ENCODE measurements around the gene STRA6.
"Not testable (repeated sequence)": the region's sequence is repeated elsewhere in the genome, so short reads cannot be mapped to it uniquely, and the experiment has no call there.

Gene STRA6

DNA sequence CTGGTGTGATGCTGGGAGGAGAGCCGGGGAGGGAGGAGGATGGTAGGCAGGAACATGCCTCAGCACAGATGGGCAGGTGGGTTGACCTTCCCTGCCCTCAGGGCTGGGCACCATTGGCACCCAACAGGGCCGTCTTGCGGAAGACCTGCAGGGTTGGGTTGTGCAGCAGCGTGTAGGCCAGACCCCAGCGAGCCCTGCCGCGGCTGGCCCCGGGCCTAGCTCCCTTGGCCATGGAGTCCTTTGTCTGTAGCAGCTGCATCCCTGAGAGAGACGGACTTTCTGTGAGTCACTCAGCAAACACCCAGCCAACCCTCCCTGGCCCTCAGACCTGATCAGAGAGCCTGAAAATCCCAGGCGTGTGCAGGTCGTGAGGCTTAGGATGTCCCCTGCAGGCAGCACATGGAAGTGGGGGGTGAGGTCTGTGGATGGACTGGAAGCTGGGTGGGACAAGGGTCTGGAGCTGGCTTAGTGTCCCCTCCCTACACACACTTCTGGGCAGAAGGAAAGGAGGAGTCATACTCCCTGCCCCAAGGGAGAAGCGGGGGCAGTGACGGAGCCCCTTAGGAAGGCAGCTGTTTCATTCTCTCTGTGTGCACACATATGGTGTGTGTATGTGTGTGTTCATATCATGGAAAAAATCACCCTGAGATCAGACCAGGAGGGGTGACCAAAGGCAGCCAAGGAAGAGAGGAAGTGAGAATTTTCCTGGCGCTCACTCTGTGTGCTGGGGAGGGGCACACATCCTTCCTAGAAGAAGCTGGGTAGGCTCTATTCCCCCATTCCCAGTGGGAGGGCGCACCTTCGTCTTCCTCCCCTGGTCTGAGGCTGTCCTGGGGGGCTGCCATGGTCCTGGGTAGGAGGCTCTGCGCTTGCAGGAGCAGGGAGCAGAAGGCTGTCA lies 22.4 kb downstream of the STRA6 start:
- DNase-seq (ENCODE audit: low read depth in 2 of 2): no peak

DNA sequence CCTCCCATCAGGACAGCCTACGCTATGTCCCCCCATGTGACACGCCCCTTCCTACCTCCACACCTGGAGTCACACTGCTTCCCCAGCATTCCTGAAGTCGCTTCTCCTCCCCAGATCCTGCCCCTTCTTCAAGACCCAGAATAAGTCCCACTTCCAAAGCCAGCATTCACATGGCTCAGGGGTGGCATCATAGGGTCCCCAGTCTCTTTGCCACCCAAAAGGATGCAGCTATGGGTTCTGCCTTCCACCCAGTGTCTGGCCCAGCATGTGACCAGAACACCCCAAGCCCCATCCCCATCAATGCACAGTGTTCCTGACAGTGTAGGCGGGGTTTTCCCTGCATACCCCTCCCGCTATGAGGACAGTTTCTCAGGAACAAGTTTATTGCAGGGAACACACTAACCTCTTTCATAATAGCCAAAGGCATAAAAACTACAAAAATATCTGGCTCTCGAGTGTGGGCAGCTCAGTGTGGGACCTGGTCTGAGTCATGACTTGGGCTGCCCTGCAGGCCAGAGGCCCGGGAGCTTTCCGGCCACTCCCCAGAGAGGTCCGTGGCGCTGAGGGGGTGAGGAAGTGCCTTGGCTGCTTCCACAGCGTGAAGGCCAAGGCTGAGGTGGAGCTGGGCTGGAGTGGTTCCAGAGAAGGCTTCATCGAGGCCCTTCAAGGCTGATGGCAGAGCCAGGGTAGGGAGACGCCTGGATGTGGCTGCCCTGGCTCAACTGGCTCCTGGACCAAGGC lies 23.3 kb downstream of the STRA6 start:
- DNase-seq (ENCODE audit: low read depth in 2 of 2): no peak

DNA sequence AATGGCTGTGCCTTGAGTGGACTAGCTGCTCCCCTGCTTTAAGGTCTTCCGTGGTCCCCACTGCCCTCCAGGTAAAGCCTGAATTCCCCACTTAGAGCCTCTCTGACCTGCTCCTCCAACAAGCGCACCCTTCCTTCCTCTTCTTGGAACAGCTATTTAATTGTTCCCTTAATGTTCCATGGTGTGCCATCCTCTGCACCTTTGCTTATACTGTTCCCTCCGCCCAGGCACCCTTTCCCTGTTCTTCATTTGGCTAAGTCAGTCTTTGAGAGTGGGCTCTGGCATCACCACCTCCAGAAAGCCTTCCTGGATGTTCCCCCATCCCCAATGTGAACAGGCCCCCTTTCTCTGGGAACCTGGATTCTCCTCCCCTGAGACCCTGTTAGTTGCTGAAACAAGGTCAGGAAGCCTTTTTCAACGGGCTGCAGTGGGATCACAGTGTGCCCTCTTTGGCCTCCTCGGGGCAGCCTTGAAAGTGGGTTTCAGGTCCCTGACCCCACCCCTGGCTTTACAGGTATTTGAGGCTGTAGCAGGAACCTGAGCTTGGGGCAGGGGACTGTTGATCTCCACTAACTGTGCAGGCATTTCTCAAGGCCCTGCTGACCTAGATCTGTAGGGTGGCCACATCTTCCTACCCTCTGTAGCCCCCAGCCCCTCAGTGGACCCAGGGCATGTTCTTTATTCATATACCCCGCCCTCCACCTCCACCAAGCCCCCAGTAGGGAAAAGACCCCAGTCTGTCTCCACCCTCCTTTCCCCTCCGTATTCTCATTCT lies 24.1 kb downstream of the STRA6 start:
- DNase-seq (ENCODE audit: low read depth in 2 of 2): no peak

DNA sequence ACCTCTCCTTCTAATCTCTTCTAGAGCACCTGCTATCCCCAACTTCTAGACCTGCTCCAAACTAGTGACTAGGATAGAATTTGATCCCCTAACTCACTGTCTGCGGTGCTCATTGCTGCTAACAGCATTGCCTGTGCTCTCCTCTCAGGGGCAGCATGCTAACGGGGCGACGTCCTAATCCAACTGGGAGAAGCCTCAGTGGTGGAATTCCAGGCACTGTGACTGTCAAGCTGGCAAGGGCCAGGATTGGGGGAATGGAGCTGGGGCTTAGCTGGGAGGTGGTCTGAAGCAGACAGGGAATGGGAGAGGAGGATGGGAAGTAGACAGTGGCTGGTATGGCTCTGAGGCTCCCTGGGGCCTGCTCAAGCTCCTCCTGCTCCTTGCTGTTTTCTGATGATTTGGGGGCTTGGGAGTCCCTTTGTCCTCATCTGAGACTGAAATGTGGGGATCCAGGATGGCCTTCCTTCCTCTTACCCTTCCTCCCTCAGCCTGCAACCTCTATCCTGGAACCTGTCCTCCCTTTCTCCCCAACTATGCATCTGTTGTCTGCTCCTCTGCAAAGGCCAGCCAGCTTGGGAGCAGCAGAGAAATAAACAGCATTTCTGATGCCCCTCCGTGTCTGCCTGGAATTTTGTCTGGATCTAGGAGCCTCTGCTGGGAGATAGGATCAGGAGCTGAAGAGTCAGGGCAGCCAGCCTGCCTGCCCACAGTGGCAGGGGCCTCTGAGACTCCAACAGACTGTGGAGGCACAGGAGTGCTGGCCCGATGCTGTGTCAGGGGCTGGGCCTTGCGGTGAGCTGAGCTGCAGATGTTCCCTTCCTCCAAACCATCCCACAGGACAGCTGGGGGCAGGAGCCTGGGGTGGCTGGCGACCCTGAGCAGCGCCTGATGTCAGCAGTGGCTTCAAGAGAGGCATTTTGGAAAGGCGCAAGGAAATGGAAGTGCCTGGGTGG lies 26.0 kb downstream of the STRA6 start:
- no peak for DNase-seq (ENCODE audit: low read depth in 2 of 2)

DNA sequence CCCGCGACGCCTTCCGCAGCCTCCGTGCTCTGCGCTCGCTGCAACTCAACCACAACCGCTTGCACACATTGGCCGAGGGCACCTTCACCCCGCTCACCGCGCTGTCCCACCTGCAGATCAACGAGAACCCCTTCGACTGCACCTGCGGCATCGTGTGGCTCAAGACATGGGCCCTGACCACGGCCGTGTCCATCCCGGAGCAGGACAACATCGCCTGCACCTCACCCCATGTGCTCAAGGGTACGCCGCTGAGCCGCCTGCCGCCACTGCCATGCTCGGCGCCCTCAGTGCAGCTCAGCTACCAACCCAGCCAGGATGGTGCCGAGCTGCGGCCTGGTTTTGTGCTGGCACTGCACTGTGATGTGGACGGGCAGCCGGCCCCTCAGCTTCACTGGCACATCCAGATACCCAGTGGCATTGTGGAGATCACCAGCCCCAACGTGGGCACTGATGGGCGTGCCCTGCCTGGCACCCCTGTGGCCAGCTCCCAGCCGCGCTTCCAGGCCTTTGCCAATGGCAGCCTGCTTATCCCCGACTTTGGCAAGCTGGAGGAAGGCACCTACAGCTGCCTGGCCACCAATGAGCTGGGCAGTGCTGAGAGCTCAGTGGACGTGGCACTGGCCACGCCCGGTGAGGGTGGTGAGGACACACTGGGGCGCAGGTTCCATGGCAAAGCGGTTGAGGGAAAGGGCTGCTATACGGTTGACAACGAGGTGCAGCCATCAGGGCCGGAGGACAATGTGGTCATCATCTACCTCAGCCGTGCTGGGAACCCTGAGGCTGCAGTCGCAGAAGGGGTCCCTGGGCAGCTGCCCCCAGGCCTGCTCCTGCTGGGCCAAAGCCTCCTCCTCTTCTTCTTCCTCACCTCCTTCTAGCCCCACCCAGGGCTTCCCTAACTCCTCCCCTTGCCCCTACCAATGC lies 27.1 kb downstream of the STRA6 start:
- DNase-seq (ENCODE audit: low read depth in 2 of 2): no peak

DNA sequence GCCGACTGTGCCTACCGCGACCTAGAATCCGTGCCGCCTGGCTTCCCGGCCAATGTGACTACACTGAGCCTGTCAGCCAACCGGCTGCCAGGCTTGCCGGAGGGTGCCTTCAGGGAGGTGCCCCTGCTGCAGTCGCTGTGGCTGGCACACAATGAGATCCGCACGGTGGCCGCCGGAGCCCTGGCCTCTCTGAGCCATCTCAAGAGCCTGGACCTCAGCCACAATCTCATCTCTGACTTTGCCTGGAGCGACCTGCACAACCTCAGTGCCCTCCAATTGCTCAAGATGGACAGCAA lies 27.7 kb downstream of the STRA6 start:
- DNase-seq (ENCODE audit: low read depth in 2 of 2): no peak

DNA sequence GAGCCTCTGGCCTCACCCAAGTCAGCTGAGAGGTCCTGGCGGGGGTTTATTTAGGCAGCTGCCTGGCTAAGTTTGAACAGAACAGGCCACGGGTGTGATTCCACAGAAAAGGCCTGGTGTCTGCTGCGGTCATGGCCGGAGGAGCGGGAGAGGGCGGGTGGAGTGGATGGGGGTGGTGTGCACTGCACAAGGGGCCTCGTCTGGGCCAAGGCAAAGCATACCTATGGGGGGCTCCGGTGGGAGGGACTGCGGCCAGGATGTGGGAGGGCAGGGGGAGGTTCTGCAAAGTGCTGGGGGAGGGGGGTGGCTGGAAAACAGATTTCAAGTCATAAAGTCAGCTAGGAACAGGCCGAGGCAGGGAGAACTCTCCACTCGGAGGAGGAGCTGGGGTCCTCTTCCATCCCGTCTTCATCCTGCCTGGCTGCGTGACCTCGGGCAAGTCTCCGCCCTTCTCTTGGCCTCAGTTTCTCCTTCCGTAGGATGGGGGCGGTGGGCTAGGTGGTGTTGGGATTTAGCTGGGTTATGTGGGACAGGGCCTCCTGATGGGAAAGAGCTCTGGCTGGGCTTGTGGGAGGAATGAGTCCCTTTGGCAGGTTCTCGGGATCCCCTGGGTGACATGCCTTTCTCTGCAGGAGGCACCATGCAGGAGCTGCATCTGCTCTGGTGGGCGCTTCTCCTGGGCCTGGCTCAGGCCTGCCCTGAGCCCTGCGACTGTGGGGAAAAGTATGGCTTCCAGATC lies 28.2 kb downstream of the STRA6 start:
- no peak for DNase-seq (ENCODE audit: low read depth in 2 of 2)

DNA sequence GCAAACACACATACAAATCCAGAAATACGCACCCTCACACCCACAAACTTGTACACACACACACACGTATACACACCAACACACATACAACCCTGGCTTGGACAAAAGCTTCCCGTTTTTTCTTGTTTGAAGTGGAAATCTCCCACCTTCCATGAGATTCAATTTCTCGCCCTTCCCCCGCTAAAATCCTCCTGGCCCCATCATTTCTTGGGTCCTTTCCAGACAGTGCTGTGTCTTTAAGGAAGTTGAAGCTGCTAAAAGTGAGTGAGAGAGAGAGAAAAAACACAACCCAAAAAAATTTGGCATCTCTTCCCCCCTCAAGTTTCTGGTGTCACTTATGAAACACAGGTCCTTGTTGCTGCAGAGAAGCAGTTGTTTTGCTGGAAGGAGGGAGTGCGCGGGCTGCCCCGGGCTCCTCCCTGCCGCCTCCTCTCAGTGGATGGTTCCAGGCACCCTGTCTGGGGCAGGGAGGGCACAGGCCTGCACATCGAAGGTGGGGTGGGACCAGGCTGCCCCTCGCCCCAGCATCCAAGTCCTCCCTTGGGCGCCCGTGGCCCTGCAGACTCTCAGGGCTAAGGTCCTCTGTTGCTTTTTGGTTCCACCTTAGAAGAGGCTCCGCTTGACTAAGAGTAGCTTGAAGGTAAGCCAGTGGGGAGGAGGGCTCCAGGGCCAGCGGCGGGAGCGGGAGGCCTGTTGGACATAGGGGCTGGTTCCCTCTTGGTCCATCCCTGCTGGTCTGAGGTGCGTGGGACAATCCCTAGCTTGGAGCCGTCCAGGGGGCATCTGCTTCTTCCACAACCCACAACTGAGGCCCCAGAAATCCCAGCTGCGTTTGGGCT lies 29.0 kb downstream of the STRA6 start, which contains the start of gene ISLR:
Gene ISLR (plus strand): TSS at position 331 of the 839 bp plus-strand sequence. CDS start 1,149 bp downstream, outside the sequence.
- DNase-seq (ENCODE audit: low read depth in 2 of 2): no peak

DNA sequence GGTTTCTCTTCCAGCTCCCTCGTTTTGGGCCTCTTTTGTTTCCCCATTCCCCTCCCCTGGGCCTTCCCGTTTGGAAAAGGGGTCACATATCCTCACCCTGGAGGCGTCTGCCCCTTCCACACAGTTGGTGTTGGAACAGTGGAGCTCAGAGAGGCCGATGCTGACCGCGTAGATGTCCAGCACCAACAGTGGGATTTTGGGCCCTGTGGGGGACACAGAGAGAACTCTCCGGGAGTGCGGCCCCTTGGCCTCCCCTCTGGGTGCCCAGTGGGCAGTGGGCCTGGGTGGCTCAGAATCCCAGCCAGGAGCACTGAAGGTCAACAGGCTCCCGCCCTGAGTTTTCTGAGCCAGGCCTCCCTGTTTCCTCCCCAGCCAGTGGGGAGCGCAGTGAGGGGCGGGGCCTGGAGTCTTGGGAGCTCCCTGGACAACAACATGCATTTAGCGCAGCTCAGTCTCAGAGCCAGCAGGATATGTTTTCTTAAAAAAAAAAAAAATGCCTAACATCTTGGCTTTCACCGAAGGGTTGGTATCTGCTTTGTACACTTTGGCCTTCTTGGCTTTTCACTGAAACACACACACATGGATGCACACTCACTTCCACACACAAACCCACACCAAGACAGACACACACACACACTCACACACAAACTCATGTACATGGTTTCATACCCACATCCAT lies 29.7 kb downstream of the STRA6 start:
- DNase-seq (ENCODE audit: low read depth in 2 of 2): no peak

DNA sequence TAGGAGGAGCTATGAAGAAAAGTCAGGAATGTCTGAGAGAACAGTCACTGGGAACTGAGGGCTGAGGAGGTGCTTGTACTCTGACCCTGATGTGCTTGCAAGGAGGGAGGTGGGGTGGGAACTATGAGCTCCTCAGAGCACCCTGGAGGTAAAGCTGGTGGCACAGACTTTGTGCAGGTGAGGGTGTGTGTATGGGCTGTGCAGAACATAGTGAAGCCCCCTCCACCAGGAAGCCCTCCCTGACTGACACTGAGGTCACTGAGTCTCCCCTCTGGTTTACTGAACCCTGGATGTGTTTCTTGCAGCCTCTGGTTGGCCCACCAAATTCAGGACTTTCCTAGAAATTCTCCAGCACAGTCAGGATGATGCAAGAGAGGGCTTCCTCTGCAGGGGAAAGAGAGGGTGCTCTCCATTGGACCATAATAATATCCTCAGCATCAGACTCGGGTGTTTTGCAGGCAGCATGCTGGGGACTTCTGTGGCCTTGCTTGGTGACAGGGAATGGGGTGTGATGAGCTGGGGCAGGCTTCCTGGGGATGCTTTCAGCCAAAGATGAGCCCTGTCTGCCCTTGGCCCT lies 30.5 kb downstream of the STRA6 start:
- DNase-seq (ENCODE audit: low read depth in 2 of 2): no peak

DNA sequence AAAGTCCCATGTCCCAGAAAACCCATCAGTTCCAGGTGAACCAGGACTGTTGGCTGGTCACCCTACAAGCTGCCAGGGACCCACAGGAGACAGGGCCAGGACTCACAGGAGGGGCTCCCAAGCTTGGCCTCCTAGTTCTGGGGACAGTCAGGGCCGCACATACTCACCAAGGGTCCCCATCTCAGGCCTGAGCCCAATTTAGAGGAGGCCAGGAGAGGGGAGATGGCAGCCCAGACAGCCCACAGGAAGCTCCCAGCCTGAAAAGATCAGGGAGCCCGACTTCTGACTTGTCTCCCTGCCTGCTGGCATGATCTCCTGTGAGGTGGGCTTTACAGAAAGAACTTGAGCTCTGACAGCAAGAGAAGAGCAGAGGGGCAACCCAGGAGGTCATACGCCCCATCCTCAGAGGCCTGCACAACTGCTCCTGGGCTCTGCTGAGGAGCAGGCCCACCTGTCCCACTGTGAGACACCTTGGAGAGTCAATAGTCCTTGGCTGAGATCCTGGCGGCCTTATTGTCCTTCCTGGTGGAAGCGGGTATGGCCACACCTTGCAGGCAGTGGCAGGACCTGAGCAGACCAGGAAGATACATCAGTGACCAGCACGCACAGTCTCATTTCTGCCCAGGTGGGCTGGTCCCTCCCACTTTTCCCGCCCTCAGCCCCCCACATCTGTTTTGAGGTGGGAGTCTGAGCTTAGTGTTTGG lies 31.6 kb downstream of the STRA6 start:
- no peak for DNase-seq (ENCODE audit: low read depth in 2 of 2)

DNA sequence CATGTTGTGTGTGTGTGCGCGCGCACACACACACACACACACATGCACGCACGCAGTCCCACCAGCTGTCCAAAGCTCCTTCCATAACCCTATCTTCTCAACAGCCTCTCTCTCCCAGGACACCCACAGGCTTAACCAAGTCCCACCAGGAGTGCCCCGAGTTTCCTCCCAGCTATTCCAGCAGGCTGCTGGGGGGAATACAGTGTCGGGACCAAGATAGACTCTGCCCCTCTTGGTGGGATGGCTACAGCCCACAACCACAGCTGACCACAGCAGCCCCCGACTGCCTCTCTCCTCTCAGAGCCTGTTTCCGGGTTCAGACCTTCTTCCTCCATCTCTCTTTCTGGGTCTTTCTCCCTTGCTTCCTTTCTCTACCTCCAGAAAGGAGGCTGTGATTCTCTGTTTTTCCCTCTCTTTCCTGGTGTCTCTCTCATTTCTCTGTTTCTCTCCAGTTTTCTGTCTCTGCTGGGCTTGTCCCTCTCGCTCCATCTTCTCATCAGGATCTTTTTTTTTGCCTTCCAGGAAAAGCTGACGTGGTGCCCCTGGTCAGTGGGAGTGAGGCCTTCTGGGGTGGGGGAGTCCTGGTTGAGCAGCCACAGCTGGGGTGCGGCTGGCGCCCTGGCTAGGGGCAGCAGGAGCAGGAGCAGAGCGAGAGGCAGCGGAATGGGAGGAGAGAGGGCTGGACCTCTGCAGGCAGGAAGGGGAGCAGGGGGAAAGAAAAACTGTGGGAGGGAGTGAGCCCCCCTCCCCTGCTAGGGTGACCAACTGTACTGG lies 32.3 kb downstream of the STRA6 start:
- no peak for DNase-seq (ENCODE audit: low read depth in 2 of 2)

DNA sequence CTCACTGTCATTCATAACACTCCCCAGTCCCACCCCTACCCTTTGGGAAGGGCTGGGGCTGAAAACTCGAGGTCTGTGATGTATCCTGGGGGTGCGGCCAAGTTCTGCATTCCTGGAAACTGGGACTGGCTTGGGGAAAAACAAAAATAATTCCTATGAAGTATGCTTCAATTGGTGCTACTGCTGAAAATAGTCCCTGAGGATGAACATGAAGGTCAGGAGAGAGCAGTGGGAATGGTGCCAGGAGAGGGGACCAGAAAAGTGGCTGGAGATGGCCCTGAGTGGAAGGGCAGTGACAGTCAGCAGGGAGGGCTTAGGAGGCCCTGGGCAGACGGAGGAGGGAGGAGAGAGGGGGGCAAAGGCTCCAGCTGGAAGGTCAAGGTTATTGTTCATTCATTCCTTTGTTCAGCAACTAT lies 33.9 kb downstream of the STRA6 start:
- DNase-seq (ENCODE audit: low read depth in 2 of 2): no peak

DNA sequence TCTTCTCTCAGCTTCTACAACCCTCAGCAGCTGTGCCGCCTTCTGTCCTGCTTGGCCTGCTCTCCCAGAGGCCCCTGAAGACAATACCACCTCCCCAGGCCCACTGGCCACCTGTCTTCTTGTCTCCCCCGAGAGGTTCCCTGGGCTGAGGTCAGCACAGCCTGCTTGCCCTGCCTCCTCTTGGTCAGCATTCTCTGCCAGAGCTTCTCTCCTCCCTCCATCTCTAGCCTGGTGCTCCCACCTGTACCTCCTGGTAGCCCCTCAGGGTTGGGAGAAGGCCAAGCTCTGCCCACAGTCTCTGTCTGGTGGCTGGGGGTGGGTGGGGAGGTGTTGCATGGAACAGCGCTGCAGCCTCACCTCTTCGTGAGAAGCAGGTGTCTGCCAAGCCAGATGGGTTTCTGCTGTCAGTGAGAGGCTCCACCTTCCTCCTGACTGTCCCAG lies 34.7 kb downstream of the STRA6 start:
- DNase-seq (ENCODE audit: low read depth in 2 of 2): no peak

DNA sequence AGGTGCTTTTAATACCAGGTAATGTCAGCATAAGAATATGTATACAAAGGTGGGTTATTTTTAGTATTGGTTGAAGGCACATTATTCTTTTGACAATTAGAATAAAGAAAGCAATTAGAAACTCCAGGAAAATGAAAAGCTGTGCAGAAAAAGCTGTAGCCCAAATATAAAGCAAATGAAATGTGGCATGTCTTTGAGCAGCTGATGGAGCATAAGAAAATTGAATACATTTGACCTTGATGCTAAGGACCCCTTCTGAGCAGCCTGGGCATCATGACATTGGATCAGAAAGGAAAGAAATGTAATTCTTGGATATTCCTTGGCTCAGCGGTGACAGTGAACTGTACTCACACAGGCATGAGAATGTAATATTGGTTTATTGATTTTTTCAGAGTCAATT lies 37.1 kb downstream of the STRA6 start:
- DNase-seq (ENCODE audit: low read depth in 2 of 2): no peak

DNA sequence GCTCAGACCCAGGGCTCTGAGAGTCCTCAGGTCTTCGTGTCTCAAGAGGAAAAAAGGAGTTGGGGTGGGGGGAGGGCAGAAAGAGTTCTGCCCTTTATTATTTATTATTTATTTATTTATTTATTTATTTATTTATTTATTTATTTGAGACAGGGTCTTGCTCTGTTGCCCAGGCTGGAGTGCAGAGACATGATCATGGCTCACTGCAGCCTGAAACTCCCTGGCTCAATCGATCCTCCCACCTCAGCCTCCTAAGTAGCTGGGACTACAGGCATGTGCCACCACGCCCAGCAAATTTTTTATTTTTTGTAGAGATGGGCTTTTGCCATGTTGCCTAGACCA lies 40.4 kb downstream of the STRA6 start:
- not testable (repeated sequence) for DNase-seq (ENCODE audit: low read depth in 2 of 2)
